C4-2B (cell line): Measurements from ENCODE around the gene GCLC.
"Not testable (repeated sequence)": the region's sequence is repeated elsewhere in the genome, so short reads cannot be mapped to it uniquely, and the experiment has no call there.

Experiments
- ZFX ChIP-seq: fragments of 450-650 bp; IDR thresholded peaks from 2 replicates; pipeline ENCODE4 v1.6.1; 2017
- TF ChIP-seq, protein P1 (sequence below): fragments of 450-650 bp; conservative IDR thresholded peaks from 2 replicates; pipeline ENCODE4 v1.5.1; 2017; ENCODE audit warnings: mild to moderate bottlenecking

DNA sequence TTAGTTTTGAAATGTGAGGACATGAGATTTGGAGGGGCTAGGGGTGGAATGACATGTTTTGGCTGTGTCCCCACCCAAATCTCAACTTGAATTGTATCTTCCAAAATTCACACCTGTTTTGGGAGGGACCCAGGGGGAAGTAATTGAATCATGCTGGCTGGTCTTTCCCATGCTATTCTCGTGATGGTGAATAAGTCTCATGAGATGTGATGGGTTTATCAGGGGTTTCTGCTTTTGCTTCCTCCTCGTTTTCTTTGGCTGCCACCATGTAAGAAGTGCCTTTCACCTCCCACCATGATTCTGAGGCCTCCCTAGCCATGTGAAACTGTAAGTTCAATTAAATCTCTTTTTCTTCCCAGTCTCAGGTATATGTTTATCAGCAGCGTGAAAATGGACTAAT lies 8.7 kb upstream of the GCLC start:
- TF ChIP-seq, protein P1, sequence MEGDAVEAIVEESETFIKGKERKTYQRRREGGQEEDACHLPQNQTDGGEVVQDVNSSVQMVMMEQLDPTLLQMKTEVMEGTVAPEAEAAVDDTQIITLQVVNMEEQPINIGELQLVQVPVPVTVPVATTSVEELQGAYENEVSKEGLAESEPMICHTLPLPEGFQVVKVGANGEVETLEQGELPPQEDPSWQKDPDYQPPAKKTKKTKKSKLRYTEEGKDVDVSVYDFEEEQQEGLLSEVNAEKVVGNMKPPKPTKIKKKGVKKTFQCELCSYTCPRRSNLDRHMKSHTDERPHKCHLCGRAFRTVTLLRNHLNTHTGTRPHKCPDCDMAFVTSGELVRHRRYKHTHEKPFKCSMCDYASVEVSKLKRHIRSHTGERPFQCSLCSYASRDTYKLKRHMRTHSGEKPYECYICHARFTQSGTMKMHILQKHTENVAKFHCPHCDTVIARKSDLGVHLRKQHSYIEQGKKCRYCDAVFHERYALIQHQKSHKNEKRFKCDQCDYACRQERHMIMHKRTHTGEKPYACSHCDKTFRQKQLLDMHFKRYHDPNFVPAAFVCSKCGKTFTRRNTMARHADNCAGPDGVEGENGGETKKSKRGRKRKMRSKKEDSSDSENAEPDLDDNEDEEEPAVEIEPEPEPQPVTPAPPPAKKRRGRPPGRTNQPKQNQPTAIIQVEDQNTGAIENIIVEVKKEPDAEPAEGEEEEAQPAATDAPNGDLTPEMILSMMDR: not testable (repeated sequence)
- TF ChIP-seq ZFX: not testable (repeated sequence)
